SK-N-SH (cell line): Measurements from ENCODE around the gene ACVR2B. TPM values are rescaled to one million over a fixed set of nuclear protein-coding genes. Genes with fewer than 3 reads are reported as not detected.
A peak's percentile ranks its signal among the peaks of the same experiment; 100 is the strongest.

Source experiments
- CTCF ChIA-PET: fragments of 300-600, 350-600 bp; formaldehyde crosslinking; extraction: SDS; loops from one replicate; lab custom pipeline; 2021; lab: Yijun Ruan, JAX
- POLR2A ChIA-PET: fragments of 350-600 bp; sonication (Branson Sonifier 250); formaldehyde crosslinking; extraction: SDS; loops from one replicate; lab custom pipeline; 2020; ENCODE audit warnings: antibody characterized with exemption, inconsistent platforms; lab: Yijun Ruan, JAX
- DNase-seq: peaks from one replicate; pipeline ENCODE4 v3.0.0; 2012
- H2AFZ ChIP-seq: fragments of 200-600 bp; sonication (generic); 2 replicates; pipeline ENCODE4 v1.8.1; 2016; ENCODE audit warnings: antibody characterized with exemption, mild to moderate bottlenecking, low read depth
- H3F3A ChIP-seq: fragments of 200-600 bp; sonication (generic); replicated peaks from 2 replicates; pipeline ENCODE3; 2016; ENCODE audit warnings: antibody characterized with exemption, mild to moderate bottlenecking; ENCODE audit not compliant: insufficient read depth
- H3K27ac ChIP-seq, 2 experiments: fragments of 200-500 bp in 1 of 2; fragments of 200-600 bp in 1 of 2; sonication (Bioruptor generic) in 1 of 2; sonication (generic), shearing (Covaris generic) in 1 of 2; 2 replicates each; pipeline versions ENCODE4 v1.5.1 to v1.6.1; 2014 to 2016; ENCODE audit warnings: low read depth in 2 of 2, inconsistent platforms in 1 of 2, low read length in 1 of 2, mild to moderate bottlenecking in 1 of 2, mixed read lengths in 1 of 2
- H3K27me3 ChIP-seq: fragments of 200-600 bp; sonication (generic), shearing (Covaris generic); 2 replicates; pipeline ENCODE4 v1.6.1; 2016; ENCODE audit warnings: mixed run types; ENCODE audit not compliant: insufficient read depth
- H3K36me3 ChIP-seq, 2 experiments: fragments of 200-500 bp in 1 of 2; fragments of 200-600 bp in 1 of 2; sonication (Bioruptor generic) in 1 of 2; sonication (generic) in 1 of 2; replicated peaks in 1 of 2; 2 replicates each; pipeline versions ENCODE3 to v1.5.1; 2014 to 2016; ENCODE audit warnings: low read length in 1 of 2, mild to moderate bottlenecking in 1 of 2; ENCODE audit not compliant: insufficient read depth in 2 of 2, control insufficient read depth in 1 of 2
- H3K4me1 ChIP-seq, 2 experiments: fragments of 200-500 bp in 1 of 2; fragments of 200-600 bp in 1 of 2; sonication (Bioruptor generic) in 1 of 2; sonication (generic), shearing (Covaris generic) in 1 of 2; 2 replicates each; pipeline versions ENCODE4 v1.5.1 to v1.6.1; 2014 to 2016; ENCODE audit warnings: low read depth in 1 of 2, low read length in 1 of 2, mixed run types in 1 of 2; ENCODE audit not compliant: insufficient read depth in 2 of 2, control insufficient read depth in 1 of 2
- H3K4me2 ChIP-seq: fragments of 200-600 bp; sonication (generic), shearing (Covaris generic); 2 replicates; pipeline ENCODE4 v1.6.1; 2017; ENCODE audit warnings: mixed run types
- H3K4me3 ChIP-seq, 2 experiments: fragments of 200-500 bp in 1 of 2; fragments of 200-600 bp in 1 of 2; sonication (Bioruptor generic) in 1 of 2; sonication (generic), shearing (Covaris generic) in 1 of 2; 2 replicates each; pipeline versions ENCODE4 v1.5.1 to v1.8.1; 2014 to 2016; ENCODE audit warnings: low read depth in 2 of 2, inconsistent platforms in 1 of 2, low read length in 1 of 2, mild to moderate bottlenecking in 1 of 2, mixed read lengths in 1 of 2, moderate library complexity in 1 of 2
- H3K79me2 ChIP-seq: fragments of 200-600 bp; sonication (generic); 2 replicates; pipeline ENCODE4 v1.8.1; 2017; ENCODE audit warnings: mild to moderate bottlenecking; ENCODE audit not compliant: insufficient read depth
- H3K9ac ChIP-seq: fragments of 200-600 bp; sonication (generic); 2 replicates; pipeline ENCODE4 v1.6.1; 2017; ENCODE audit warnings: mixed run types
- H3K9me2 ChIP-seq: fragments of 200-600 bp; sonication (generic); 2 replicates; pipeline ENCODE4 v1.6.1; 2017; ENCODE audit warnings: mixed run types
- H3K9me3 ChIP-seq: fragments of 200-600 bp; sonication (generic); 2 replicates; pipeline ENCODE4 v1.6.1; 2017; ENCODE audit warnings: mixed run types, mild to moderate bottlenecking, moderate library complexity
- H4K20me1 ChIP-seq: fragments of 200-600 bp; sonication (generic); 2 replicates; pipeline ENCODE4 v1.6.1; 2017; ENCODE audit warnings: mild to moderate bottlenecking, mixed run types; ENCODE audit not compliant: insufficient read depth
- CHD2 ChIP-seq: fragments of 150-350 bp; IDR thresholded peaks from 2 replicates; pipeline ENCODE4 v1.6.1; 2018; ENCODE audit warnings: low read length; ENCODE audit not compliant: partially characterized antibody
- ELF1 ChIP-seq: IDR thresholded peaks from 2 replicates; pipeline ENCODE4 v1.4.0; 2012
- EP300 ChIP-seq, 2 experiments: IDR thresholded peaks; 2 replicates each; pipeline versions ENCODE4 v1.4.0 to v1.6.1; 2012; ENCODE audit warnings: borderline replicate concordance in 1 of 2, low read depth in 1 of 2, low read length in 1 of 2
- EZH2phosphoT487 ChIP-seq: fragments of 200-600 bp; sonication (generic); IDR thresholded peaks from 2 replicates; pipeline ENCODE4 v1.6.1; 2017; ENCODE audit warnings: low read depth, mixed run types, mild to moderate bottlenecking, antibody characterized with exemption, moderate library complexity, borderline replicate concordance
- FOXJ3 ChIP-seq: sonication (generic); formaldehyde crosslinking; IDR thresholded peaks from 2 replicates; pipeline ENCODE4 v1.5.1; 2020; ENCODE audit warnings: mild to moderate bottlenecking, missing genetic modification reagents
- FOXM1 ChIP-seq: IDR thresholded peaks from 2 replicates; pipeline ENCODE4 v1.4.0; 2012; ENCODE audit warnings: low read depth, mild to moderate bottlenecking
- GATA2 ChIP-seq: sonication (generic); formaldehyde crosslinking; IDR thresholded peaks from 2 replicates; pipeline ENCODE4 v1.5.0; 2020; ENCODE audit warnings: mild to moderate bottlenecking, missing genetic modification reagents
- MEF2A ChIP-seq: IDR thresholded peaks from 2 replicates; pipeline ENCODE4 v1.4.0; 2012; ENCODE audit warnings: low read depth, borderline replicate concordance
- MXI1 ChIP-seq: IDR thresholded peaks from 2 replicates; pipeline ENCODE4 v1.6.1; 2012; ENCODE audit warnings: mild to moderate bottlenecking, low read depth, low read length, improper control_type of control experiment
- NRF1 ChIP-seq: IDR thresholded peaks from 2 replicates; pipeline ENCODE4 v1.6.1; 2012; ENCODE audit warnings: low read depth, mild to moderate bottlenecking, low read length
- POLR2AphosphoS5 ChIP-seq: IDR thresholded peaks from 2 replicates; pipeline ENCODE4 v1.6.1; 2012; ENCODE audit warnings: low read depth, low read length
- RAD21 ChIP-seq: IDR thresholded peaks from 2 replicates; pipeline ENCODE4 v1.6.1; 2012; ENCODE audit warnings: mild to moderate bottlenecking, low read length
- RCOR1 ChIP-seq: fragments of 150-350 bp; IDR thresholded peaks from 2 replicates; pipeline ENCODE4 v1.6.1; 2017; ENCODE audit warnings: antibody characterized with exemption, low read length
- RFX5 ChIP-seq: IDR thresholded peaks from 2 replicates; pipeline ENCODE4 v1.6.1; 2012; ENCODE audit warnings: mild to moderate bottlenecking, improper control_type of control experiment, low read length
- SIN3A ChIP-seq: IDR thresholded peaks from 2 replicates; pipeline ENCODE4 v1.6.1; 2012; ENCODE audit warnings: low read depth, mild to moderate bottlenecking, low read length, moderate library complexity, borderline replicate concordance
- SMC3 ChIP-seq: IDR thresholded peaks from 2 replicates; pipeline ENCODE4 v1.6.1; 2012; ENCODE audit warnings: low read depth, low read length, improper control_type of control experiment
- TAF1 ChIP-seq: IDR thresholded peaks from 2 replicates; pipeline ENCODE4 v1.6.1; 2012; ENCODE audit warnings: low read depth, mild to moderate bottlenecking, low read length, moderate library complexity, borderline replicate concordance
- TCF12 ChIP-seq: IDR thresholded peaks from 2 replicates; pipeline ENCODE4 v1.4.0; 2012
- YY1 ChIP-seq: IDR thresholded peaks from 2 replicates; pipeline ENCODE4 v1.4.0; 2012; ENCODE audit warnings: low read depth, mild to moderate bottlenecking
- WGBS: methylation state at CpG from one replicate; pipeline ENCODE4 v1.1.6; 2017; ENCODE audit warnings: low lambda C conversion rate; 5-methylcytosine and 5-hydroxymethylcytosine counted together
- polyA plus RNA-seq, 3 experiments: library from polyadenylated mRNA; depleted of rRNA; stranded (reverse); fragments of >200 nt; gene quantifications; 2 replicates each; pipeline ENCODE4 v1.2.3, GENCODE V29; 2012
- TF ChIP-seq, protein P1 (sequence below): IDR thresholded peaks from 2 replicates; pipeline ENCODE4 v1.4.0; 2012; ENCODE audit warnings: low read depth, borderline replicate concordance
- TF ChIP-seq, protein P2 (sequence below): IDR thresholded peaks from 2 replicates; pipeline ENCODE4; 2012
- TF ChIP-seq, protein P3 (sequence below): IDR thresholded peaks from 2 replicates; pipeline ENCODE4 v1.4.0; 2012; ENCODE audit warnings: low read depth, borderline replicate concordance
- TF ChIP-seq, protein P4 (sequence below): IDR thresholded peaks from 2 replicates; pipeline ENCODE4 v1.4.0; 2012; ENCODE audit warnings: low read depth
- TF ChIP-seq, protein P5 (sequence below): fragments of 150-350 bp; IDR thresholded peaks from 2 replicates; pipeline ENCODE4 v1.6.1; 2017; ENCODE audit warnings: antibody characterized with exemption, low read length, low read depth, borderline replicate concordance
- TF ChIP-seq, protein P6 (sequence below): fragments of 200-600 bp; sonication (generic); IDR thresholded peaks from 2 replicates; pipeline ENCODE4 v1.6.1; 2017; ENCODE audit warnings: antibody characterized with exemption, mild to moderate bottlenecking, moderate library complexity

The ACVR2B gene
- polyA plus RNA-seq, 1 of the 3 experiments (the other 2 are of a cell fraction), result 1.4 TPM

DNA sequence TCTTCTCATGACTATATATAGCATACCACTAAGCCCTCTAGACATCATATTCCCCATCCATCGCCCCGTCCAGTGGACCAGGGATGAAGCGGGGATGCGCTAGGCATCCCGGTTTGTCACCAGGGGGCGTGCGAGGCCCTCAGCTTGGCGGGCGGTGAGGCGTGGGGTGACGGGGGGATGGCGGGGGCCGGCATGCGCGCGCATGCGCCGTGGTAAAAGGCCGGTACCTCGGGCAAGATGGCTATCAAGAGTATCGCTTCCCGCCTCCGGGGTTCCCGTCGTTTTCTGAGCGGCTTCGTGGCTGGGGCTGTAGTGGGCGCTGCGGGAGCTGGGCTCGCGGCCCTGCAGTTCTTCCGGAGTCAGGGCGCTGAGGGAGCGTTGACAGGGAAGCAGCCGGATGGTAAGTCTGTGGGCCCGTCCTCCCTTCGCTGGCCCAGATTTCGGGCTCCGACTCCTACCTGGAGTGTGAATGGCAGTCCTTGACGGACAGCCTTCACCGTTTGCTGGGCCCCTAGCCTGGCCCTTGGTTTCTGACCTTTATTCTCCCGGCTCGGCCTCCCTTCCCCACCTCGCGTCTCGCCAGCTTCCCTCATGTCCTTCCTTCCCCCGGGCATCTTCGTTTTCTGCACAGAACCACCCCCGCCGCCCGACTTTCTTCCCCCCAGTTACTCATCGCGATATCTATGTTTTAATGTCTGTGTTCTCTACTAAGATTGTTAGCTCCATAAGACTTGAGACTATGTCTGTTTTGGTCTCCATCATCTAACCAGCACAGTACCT is 42.6 kb downstream of the ACVR2B start, which contains the start of gene EXOG:
TSS of gene EXOG (plus strand) at position 210 of the 780 bp plus-strand sequence. CDS start at position 238, 28 bp downstream.
- peak within 1 kb of the TSS; percentile 88 for H2AFZ ChIP-seq
- H3K27me3 ChIP-seq, result no peaks in the 10 kb centered on the region
- ChIA-PET CTCF (interaction anchor here (0.5 to 5.1 kb wide), 47 partner anchors 8 to 792 kb away, joined by 3 to 54 read pairs (median 4); partner anchors contain the start of genes ACAA1 and XYLB), POLR2A (interaction anchor here (0.9 kb wide), 1 partner anchor 792 kb away, joined by 4 read pairs; no protein-coding TSS in a partner anchor)
- H3K36me3 ChIP-seq, result peaks cover 15 to 25% of the 10 kb centered on the region in 2 experiments
- no peaks in the 10 kb centered on the region for H3K9me3 ChIP-seq
- H3F3A ChIP-seq, result peaks cover 7% of the 10 kb centered on the region
- peak within 1 kb of the TSS; percentile 55 to 75 for H3K4me3 ChIP-seq
- H3K4me1 ChIP-seq, result peaks cover 0 to 4% of the 10 kb centered on the region in 2 experiments; a peak in 3 of 4 replicates
- H3K9me2 ChIP-seq, result no peaks in the 10 kb centered on the region
- TF ChIP-seq YY1 (peak; percentile 86), TAF1 (peak; percentile 77), RFX5 (0 out of 2 replicates have a peak, but pooled peaks have one; percentile 36), RCOR1 (peak; percentile 62), MXI1 (peak; percentile 49; the same call in 1 of the 2 replicates), FOXJ3 (no peak), RAD21 (peak; percentile 81), NRF1 (peak; percentile 84), EZH2phosphoT487 (no peak), FOXM1 (0 out of 2 replicates have a peak, but pooled peaks have one; percentile 14), SIN3A (peak; percentile 70; the same call in 1 of the 2 replicates), POLR2AphosphoS5 (peak; percentile 54), ELF1 (peak; percentile 45; the same call in 1 of the 2 replicates), MEF2A (no peak), TCF12 (no peak), GATA2 (CRISPR knock-in tag) (peak; percentile 91), CHD2 (peak; percentile 82), SMC3 (peak; percentile 80), EP300 (IDR thresholded peaks at IDR 0.05; ENCODE audit: borderline replicate concordance in 1 of 2, low read depth in 1 of 2, low read length in 1 of 2) (peak in 1 of 2 experiments; percentile 13; a peak in 1 of 4 replicates)
- TF ChIP-seq, protein P1, sequence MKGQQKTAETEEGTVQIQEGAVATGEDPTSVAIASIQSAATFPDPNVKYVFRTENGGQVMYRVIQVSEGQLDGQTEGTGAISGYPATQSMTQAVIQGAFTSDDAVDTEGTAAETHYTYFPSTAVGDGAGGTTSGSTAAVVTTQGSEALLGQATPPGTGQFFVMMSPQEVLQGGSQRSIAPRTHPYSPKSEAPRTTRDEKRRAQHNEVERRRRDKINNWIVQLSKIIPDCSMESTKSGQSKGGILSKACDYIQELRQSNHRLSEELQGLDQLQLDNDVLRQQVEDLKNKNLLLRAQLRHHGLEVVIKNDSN, result no peak
- TF ChIP-seq, protein P2, sequence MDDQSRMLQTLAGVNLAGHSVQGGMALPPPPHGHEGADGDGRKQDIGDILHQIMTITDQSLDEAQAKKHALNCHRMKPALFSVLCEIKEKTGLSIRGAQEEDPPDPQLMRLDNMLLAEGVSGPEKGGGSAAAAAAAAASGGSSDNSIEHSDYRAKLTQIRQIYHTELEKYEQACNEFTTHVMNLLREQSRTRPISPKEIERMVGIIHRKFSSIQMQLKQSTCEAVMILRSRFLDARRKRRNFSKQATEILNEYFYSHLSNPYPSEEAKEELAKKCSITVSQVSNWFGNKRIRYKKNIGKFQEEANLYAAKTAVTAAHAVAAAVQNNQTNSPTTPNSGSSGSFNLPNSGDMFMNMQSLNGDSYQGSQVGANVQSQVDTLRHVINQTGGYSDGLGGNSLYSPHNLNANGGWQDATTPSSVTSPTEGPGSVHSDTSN, result 0 out of 2 replicates have a peak, but pooled peaks have one; percentile 31
- TF ChIP-seq, protein P3, sequence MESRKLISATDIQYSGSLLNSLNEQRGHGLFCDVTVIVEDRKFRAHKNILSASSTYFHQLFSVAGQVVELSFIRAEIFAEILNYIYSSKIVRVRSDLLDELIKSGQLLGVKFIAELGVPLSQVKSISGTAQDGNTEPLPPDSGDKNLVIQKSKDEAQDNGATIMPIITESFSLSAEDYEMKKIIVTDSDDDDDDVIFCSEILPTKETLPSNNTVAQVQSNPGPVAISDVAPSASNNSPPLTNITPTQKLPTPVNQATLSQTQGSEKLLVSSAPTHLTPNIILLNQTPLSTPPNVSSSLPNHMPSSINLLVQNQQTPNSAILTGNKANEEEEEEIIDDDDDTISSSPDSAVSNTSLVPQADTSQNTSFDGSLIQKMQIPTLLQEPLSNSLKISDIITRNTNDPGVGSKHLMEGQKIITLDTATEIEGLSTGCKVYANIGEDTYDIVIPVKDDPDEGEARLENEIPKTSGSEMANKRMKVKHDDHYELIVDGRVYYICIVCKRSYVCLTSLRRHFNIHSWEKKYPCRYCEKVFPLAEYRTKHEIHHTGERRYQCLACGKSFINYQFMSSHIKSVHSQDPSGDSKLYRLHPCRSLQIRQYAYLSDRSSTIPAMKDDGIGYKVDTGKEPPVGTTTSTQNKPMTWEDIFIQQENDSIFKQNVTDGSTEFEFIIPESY, result peak; percentile 65
- TF ChIP-seq, protein P4, sequence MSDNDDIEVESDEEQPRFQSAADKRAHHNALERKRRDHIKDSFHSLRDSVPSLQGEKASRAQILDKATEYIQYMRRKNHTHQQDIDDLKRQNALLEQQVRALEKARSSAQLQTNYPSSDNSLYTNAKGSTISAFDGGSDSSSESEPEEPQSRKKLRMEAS, result peak; percentile 71
- TF ChIP-seq, protein P5, sequence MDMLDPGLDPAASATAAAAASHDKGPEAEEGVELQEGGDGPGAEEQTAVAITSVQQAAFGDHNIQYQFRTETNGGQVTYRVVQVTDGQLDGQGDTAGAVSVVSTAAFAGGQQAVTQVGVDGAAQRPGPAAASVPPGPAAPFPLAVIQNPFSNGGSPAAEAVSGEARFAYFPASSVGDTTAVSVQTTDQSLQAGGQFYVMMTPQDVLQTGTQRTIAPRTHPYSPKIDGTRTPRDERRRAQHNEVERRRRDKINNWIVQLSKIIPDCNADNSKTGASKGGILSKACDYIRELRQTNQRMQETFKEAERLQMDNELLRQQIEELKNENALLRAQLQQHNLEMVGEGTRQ, result no peak
- TF ChIP-seq, protein P6, sequence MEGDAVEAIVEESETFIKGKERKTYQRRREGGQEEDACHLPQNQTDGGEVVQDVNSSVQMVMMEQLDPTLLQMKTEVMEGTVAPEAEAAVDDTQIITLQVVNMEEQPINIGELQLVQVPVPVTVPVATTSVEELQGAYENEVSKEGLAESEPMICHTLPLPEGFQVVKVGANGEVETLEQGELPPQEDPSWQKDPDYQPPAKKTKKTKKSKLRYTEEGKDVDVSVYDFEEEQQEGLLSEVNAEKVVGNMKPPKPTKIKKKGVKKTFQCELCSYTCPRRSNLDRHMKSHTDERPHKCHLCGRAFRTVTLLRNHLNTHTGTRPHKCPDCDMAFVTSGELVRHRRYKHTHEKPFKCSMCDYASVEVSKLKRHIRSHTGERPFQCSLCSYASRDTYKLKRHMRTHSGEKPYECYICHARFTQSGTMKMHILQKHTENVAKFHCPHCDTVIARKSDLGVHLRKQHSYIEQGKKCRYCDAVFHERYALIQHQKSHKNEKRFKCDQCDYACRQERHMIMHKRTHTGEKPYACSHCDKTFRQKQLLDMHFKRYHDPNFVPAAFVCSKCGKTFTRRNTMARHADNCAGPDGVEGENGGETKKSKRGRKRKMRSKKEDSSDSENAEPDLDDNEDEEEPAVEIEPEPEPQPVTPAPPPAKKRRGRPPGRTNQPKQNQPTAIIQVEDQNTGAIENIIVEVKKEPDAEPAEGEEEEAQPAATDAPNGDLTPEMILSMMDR, result peak; percentile 91
- H3K4me2 ChIP-seq, result peak within 1 kb of the TSS; percentile 72
- WGBS, result 2% methylated on average over 20 of the region's 53 CpGs
- peaks cover 18% of the 10 kb centered on the region for H3K79me2 ChIP-seq
- peak within 1 kb of the TSS; percentile 59 to 77; a peak in 3 of 4 replicates for H3K27ac ChIP-seq
- peak; percentile 98 for DNase-seq
- H3K9ac ChIP-seq, result peak within 1 kb of the TSS; percentile 62
- H4K20me1 ChIP-seq, result no peaks in the 10 kb centered on the region
